Fibroblast of peridontal ligament (primary cell): Measurements from ENCODE around the gene MYO15B.

Experiments
- DNase-seq: peaks from one replicate; pipeline ENCODE4 v3.0.0-alpha.2; 2010; ENCODE audit errors: extremely low read depth

The MYO15B gene

DNA sequence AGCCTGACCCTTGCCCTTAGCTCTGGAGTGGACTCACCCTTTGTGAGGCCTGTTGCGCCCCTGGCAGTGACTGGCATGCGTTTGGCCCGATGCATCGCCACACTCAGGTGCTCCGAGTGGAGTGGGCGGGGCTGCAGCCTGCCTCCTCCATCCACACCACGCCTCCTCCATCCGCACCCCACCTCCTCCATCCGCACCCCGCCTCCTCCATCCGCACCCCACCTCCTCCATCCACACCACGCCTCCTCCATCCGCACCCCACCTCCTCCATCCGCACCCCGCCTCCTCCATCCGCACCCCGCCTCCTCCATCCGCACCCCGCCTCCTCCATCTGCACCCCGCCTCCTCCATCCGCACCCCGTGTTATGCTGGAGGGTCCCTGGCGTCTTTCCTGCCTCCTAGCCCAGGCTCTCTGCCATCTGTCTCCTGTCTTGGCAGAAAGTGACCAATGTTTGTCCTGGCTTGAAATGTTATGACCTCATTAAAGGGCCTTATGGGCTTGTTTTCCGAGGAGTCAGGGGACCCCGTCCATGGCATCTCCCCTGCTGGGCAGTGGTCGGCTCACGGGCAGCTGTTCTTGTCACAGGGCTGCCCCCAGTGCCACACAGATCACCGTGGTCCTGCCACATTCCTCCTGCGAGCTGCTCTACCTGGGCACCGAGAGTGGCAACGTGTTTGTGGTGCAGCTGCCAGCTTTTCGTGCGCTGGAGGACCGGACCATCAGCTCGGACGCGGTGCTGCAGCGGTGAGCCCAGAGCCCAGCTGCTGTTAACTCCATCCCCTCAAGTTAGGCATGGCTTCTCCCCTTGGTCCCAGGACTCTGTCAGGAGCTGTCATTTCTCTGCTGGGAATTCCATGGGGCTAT is 28.7 kb upstream of the MYO15B start:
- no peak for DNase-seq

DNA sequence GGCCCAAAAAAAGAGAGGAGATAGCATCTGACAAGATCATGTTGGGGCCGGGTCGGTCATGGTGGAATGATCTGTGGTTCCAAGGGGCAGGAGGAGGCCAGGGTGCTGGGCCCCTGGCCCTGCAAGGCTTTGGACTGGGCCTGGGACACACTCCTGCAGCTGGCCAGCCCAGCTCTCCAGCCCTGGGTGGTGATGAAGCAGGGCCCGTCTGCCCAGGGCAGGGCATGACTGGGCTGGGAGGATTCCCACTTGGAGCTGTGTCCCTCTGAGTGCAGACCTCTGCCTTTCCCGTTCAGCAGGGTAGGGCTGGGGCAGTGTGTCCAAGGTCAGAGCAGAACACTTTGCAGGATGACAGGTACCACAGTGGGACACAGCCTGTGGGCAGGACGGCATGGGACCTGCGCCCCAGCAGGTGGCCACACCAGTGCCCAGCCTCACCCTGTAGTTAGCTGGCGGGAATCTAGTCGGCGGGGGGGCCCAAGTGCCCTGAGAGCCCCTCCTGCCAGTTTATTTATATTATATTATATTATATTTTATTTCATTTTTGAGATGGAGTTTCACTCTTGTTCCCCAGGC is 27.6 kb upstream of the MYO15B start:
- DNase-seq: no peak

DNA sequence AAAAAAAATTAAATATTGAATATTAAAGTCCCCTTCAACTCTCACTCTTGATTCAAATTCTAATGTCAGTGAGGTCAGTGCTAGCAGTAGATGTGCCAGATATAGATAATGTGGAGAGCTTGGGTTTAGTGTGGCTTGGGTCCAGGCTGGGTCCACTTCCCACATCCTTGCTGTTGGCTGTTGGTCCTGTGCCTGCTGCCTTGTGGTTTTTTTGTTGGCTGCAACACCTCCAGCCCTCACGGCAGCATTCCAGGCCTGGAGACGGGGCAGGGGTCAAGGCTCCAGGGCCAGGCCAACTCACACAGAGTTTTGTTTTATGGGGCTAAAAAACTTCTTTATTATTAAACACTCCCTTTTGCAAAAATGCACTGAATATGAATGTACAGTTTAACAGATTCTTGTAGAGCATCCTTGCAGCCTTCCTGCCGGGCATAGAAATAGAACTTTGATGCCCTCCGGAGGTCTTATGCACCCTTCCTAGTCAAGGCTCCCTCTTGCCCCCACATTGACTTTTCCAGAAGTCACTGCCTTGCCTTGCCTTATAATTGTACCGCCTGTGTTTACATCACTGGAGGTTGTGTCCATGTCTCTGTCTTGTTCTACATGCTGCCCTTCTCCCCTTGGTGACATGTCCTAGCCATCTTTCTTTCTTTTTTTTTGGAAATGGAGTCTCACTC is 25.5 kb upstream of the MYO15B start:
- DNase-seq: peak; percentile 55

DNA sequence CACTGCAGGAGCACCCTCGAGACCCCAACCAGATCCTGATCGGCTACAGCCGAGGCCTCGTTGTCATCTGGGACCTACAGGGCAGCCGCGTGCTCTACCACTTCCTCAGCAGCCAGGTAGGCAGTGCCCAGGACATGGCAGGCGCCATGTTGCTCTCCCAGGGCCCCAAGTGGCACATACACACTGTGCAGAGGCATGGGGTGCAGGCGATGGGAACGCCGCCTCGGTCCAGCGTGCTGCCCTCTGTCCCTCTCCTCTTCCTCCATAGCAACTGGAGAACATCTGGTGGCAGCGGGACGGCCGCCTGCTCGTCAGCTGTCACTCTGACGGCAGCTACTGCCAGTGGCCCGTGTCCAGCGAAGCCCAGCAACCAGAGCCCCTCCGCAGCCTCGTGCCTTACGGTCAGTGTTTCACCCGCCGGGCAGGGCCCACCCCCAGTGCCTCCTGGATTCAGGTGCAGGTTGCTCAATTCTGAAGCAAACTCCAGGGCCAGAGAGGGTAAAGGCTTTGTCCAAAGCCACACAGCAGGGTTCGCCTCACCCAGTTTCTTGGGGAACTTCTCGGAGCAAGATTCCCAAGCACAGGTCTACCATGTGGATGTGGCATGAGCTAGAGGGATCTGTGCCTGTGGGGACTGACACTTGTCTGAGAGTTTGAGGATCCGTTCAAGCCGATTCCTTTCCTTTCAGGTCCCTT is 24.4 kb upstream of the MYO15B start:
- DNase-seq: no peak

DNA sequence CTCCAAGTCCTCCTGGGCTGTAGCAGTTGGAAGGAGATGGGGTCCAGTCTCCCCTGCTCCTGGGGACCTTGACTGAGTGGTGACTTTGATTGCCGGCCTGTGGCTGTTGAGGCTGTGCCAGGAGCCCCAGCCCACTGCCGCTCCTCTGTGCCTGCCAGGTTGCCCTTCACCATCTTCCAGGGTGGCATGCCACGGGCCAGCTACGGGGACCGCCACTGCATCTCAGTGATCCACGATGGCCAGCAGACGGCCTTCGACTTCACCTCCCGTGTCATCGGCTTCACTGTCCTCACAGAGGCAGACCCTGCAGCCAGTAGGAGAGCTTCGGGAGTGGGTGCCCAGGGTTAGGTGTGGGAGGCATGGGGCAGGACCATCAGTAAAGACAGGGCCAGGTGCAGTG is 23.4 kb upstream of the MYO15B start:
- no peak for DNase-seq

DNA sequence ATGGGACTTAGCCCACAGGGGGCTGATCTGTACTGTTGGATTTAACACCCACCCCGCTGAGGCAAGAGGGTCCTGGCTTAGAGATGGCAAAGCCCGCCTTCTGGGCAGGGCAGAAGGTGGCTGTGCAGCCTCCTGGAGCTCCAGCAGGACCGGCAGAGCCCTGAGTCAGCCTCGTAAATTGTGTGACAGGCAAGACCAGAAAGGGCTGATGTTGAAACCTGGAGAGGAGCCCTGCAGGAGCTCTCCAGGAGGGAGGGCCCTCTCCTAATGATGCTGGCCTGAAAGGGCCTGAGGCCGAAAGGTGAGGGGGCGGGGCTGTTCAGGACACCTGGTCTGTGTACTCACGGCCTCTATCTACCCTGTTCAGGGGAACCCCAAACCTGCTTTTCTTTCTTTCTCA is 22.5 kb upstream of the MYO15B start:
- no peak for DNase-seq

DNA sequence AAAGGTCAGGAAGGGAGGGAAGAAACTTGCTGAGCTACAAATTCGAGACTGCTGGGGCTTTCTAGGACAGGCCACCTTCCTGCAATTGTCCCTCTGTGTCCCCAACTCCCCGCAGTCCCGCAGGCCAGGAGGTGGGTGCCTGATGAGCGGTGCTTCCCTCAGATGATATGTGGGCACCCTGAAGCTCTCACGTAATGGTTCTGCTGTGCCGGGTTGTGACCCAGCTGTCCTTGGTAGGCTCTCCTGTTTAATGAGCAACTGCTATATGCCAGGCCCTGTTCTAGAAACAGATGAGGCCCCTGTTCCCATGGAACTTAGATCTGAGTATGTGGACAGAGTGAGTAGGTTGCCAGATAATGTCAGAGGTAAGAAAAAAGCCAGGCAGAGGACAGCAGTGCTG is 22.0 kb upstream of the MYO15B start:
- DNase-seq: no peak

DNA sequence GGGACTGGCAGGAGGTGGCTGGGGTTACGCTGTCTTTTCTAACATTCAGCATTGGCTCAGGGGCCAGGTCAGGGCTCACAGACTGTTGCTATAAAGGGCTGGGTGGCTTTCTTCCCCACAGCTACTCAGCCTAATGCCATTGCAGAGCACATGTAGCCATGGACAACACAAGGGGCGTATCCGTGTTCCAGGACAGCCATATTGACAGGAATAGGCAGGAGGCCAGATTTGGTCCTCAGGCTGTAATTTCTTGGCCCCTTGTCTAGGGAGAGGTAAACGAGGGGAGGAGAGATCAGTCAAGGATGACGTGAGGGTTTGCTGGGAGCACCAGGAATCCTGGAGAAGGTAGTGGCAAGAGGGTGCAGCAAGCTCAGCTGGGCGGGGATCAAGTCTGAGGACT is 21.2 kb upstream of the MYO15B start:
- DNase-seq: no peak

DNA sequence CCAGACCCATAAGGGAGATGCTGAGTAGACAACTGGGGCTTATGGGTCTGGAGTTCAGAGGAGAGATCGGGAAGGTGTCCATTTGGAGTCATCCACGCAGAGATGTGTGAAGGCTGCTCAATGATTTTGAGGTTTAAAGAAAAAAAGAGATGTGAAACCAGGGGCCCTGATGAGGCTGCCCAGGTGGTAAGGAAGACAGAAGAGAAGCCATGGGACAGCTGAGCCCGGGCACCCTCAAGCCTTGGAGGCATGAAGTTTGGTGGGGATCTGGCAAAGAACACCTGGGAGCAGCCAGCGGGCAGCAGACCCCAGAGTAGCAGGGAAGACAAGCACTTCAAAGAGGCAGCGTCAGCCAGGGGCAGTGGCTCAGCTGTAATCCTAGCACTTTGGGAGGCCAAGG is 20.8 kb upstream of the MYO15B start:
- DNase-seq: no peak

DNA sequence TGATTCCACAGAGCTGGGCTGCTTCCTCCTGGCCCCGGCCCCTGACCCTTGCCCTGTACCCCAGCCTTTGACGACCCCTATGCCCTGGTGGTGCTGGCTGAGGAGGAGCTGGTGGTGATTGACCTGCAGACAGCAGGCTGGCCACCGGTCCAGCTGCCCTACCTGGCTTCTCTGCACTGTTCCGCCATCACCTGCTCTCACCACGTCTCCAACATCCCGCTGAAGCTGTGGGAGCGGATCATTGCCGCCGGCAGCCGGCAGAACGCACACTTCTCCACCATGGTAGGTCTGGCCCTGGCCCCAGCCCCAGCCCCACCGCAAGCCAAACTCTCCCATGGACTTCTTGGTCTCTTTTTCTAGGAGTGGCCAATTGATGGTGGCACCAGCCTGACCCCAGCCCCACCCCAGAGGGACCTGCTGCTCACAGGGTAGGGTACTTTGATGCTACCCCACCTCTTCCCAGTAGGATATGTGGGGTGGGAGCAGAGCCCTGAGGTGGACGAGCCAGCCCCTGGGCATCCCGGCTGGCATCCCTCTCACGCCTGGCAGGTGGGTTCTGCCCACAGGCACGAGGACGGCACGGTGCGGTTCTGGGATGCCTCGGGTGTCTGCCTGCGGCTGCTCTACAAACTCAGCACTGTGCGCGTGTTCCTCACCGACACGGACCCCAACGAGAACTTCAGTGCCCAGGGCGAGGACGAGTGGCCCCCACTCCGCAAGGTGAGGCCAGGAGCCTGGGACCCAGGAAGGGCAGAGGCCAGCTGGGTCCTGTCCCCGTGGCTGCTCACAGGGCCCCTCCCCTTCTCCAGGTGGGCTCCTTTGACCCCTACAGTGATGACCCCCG is 19.0 kb upstream of the MYO15B start:
- no peak for DNase-seq

DNA sequence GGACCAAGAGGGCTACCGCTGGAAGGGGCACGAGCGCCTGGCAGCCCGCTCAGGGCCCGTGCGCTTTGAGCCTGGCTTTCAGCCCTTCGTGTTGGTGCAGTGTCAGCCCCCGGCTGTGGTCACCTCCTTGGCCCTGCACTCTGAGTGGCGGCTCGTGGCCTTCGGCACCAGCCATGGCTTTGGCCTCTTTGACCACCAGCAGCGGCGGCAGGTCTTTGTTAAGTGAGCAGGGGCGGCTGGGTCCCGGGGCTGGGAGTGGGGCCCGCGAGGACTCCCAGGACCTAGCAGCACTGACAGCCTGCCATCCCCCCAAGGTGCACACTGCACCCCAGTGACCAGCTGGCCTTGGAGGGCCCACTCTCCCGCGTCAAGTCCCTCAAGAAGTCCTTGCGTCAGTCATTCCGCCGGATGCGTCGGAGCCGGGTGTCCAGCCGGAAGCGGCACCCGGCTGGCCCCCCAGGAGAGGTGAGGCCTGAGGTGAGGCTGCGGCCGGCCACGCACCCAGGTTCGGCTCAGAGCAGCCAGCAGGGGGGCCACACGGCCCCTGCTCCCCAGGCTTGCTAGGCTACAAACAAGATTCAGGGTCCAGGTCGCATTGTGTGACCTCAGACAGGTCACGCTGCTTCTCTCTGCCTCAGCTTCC is 17.4 kb upstream of the MYO15B start:
- no peak for DNase-seq

DNA sequence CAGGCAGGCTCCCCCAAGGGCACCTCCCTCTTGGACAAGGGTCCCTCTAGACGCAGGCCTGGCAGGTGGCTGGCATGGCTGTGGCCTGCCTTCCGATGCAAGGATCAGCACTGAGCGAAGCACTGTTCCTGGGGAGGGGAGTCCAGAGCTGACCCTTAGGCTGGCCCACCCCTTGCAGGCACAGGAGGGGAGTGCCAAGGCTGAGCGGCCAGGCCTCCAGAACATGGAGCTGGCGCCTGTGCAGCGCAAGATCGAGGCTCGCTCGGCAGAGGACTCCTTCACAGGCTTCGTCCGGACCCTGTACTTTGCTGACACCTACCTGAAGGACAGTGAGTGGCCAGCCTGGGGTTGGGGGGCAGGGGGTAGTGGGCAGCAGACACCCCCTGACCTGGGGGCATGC is 16.8 kb upstream of the MYO15B start:
- no peak for DNase-seq

DNA sequence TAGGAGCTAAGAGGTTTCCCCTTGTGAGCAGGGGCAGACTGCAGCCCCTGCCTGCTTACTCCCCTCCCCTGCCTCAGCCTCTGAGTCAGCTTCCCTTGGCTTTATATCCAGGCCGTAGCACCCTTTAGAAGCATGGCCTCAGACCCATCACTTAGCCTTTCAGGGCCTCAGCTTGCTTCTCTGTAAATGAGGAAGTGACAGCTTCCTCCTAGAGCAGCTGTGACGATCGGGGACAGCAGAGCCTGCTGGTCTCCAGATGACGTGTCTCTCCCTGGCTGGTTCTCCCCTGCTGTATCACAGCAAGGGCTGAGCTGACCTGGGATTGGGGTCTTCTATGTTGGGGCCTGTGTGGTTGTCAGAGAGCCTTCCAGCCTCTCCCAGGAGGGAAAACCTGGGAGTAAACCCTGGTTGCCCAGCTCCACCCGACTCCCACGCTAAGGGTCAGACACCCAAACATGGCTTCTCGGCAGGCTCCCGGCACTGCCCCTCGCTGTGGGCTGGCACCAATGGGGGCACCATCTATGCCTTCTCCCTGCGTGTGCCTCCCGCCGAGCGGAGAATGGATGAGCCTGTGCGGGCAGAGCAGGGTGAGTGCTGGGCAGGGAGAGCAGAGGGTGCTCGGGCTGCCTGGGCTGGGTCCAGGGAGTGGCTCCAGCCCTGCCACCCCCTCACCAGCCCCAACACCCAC is 16.3 kb upstream of the MYO15B start:
- DNase-seq: no peak

DNA sequence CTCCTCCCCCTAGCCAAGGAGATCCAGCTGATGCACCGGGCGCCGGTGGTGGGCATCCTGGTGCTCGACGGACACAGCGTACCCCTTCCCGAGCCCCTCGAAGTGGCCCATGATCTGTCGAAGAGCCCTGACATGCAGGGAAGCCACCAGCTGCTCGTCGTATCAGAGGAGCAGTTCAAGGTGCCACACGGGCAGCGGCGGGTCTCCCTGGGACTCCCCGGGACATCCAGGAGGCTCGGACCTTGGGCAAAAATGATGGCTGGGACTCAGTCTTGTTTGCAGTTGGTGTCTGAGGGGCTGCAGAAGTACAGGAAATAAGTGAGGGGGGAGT is 15.8 kb upstream of the MYO15B start:
- no peak for DNase-seq

DNA sequence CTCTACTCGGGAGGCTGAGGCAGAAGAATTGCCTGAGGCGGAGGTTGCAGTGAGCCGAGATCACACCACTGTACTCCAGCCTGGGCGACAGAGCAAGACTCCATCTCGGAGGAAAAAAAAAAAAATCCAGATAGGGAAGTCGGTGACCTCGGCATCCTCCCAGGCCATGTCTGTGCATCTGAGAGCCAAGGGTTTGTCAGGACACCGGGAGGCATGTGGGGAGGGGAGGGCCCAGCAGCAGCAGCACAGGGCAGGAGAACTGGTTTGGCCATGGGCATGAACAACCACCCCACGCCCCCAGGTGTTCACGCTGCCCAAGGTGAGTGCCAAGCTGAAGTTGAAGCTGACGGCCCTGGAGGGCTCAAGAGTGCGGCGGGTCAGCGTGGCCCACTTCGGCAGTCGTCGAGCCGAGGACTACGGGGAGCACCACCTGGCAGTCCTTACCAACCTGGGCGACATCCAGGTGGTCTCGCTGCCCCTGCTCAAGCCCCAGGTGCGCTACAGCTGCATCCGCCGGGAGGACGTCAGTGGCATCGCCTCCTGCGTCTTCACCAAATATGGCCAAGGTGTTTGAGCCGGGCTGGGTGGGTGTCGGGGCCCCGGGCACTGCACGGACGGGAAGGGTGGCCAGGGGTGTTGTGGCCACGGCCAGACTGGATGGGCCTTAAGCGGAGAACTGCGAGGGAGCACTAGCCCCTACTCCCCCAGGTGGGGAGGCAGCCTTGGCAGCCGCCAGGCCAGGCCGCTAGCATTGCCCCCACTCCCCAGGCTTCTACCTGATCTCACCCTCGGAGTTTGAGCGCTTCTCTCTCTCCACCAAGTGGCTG is 14.7 kb upstream of the MYO15B start:
- DNase-seq: no peak

DNA sequence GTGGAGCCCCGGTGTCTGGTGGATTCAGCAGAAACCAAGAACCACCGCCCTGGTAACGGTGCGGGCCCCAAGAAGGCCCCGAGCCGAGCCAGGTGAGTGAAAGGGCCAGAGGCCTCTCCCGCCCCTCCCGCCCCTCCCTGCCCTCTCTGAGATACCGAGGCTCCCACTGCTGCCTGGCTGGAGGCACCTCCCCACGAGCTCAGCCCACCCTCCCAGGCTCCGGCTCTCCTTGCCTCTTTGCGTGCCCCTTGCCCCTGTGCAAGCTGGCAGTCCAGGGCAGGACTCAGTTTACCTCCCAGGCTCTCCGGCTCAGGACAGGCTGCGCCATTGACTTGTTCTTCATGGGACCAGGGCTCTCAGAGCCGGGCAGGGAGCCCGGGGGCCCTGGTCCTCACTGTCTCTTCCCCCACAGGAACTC is 14.1 kb upstream of the MYO15B start:
- DNase-seq: no peak

DNA sequence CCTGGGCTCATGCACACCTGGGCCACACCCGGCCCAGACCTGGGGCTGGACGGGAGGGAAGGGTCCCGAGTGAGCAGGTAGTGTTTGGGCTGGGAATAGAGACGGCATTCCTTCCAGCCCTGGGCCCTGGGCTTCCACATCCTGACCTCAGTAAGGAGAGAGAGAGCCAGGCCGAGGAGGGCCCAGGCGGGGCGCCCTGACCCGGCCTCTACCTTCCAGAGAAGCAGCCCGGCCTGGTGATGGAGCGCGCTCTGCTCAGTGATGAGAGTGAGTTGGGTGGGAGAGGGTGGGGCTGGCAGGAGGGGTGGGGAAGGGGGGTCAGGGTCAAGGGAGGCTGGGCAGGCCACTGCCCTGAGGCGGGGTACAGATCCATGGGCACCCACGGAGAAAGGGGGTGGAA is 13.6 kb upstream of the MYO15B start:
- DNase-seq: no peak

DNA sequence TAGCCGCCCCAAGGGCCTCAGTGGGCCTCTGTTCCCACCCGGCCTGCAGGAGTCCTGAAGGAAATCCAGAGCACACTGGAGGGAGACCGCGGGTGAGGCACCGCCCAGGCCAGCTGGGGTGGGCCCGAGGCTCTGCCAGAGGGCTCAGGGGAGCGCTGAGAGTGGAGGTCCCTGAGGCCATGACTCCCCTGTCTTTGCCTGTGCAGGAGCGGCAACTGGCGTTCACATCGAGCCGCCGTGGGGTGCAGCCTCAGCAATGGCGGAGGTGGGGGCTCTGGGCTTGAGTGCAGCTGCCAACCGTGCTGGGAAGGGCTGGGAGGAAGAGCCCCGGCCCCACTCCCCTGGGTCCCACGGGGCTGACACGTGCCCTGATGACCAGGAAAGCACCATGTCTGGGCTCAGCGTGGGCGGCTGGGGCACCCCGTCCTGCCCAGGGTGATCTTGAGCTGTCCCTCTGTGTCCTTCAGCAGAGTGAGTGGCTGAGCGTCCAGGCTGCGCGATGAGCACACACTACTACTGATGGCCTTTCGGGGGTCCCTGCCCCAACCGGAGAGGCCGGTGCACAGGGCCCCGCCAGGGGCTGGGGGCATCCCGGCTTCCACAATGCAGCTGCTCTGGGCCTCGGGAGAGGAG is 13.1 kb upstream of the MYO15B start:
- DNase-seq: no peak

DNA sequence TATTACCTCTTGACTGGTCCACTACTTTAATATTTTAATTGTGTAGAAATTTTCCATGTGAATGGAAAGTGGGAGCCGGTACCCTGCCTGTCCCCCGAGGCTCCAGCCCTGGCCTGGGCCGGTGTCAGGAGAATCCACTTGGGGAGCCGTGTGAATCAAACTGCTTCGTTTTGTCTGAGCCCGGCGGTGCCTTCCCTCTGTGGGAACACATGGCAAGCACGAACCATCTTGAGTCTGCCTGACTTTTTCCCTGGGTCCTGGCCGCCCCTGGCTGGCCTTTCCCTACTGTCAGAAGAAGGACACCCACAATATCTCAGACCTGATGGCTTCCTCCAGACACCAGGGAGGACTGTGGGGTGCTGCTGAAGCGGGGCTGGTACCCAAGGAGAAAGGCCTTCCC is 12.4 kb upstream of the MYO15B start:
- DNase-seq: no peak
